Prostate gland (tissue), 2 donors: ENCODE data around the gene ARHGAP24. TPM values are rescaled to one million over a fixed set of nuclear protein-coding genes. Genes with fewer than 3 reads are reported as not detected.

Experiments
- DNase-seq: peaks from one replicate; pipeline ENCODE4 v3.0.0-alpha.2; 2019; ENCODE audit warnings: low spot score
- H3K27ac ChIP-seq, 2 donors: fragments of 200-600 bp; sonication (generic); 2 replicates each; pipeline ENCODE4 v1.5.1; 2017 to 2019
- H3K27me3 ChIP-seq: fragments of 200-600 bp; sonication (generic); replicated peaks from 2 replicates; pipeline ENCODE4 v1.5.1; 2019; ENCODE audit not compliant: insufficient read depth
- H3K36me3 ChIP-seq, 2 donors: fragments of 200-600 bp; sonication (generic); 1 replicate in 1 of 2; 2 replicates in 1 of 2; pipeline versions ENCODE4 v1.5.1 to v1.8.1; 2017 to 2019
- H3K4me1 ChIP-seq: fragments of 200-600 bp; sonication (generic); replicated peaks from 2 replicates; pipeline ENCODE4 v1.5.1; 2019
- H3K4me3 ChIP-seq, 2 donors: fragments of 200-600 bp; sonication (generic); 2 replicates each; pipeline ENCODE4 v1.5.1; 2017 to 2019
- H3K9me3 ChIP-seq: fragments of 200-600 bp; sonication (generic); 2 replicates; pipeline ENCODE4 v1.5.1; 2017
- POLR2A ChIP-seq: fragments of 450-650 bp; IDR thresholded peaks from one replicate; pipeline ENCODE4 v1.6.1; 2016; ENCODE audit warnings: antibody characterized with exemption, mild to moderate bottlenecking
- POLR2AphosphoS5 ChIP-seq: sonication (generic); formaldehyde crosslinking; IDR thresholded peaks from one replicate; pipeline ENCODE4 v1.6.1; 2017; ENCODE audit warnings: antibody characterized with exemption
- WGBS: methylation state at CpG from one replicate; pipeline ENCODE4 v1.1.5; 2018; 5-methylcytosine and 5-hydroxymethylcytosine counted together
- intact Hi-C: fragments of 100-400 bp; cut with DNase I; formaldehyde crosslinking; loops from one replicate; pipeline ENCODE4 v1.14.2; 2022
- total RNA-seq, 2 donors: library from RNA; depleted of rRNA; stranded (reverse); fragments of >200 nt; gene quantifications; one replicate each; pipeline ENCODE4 v1.1.0, GENCODE V29; 2016
- TF ChIP-seq, protein P1 (sequence below), 4 experiments: fragments of 200-600 bp in 2 of 4; fragments of 450-650 bp in 2 of 4; sonication (generic) in 2 of 4; IDR thresholded peaks; 1 replicate in 3 of 4; 2 replicates in 1 of 4; pipeline ENCODE4 v1.5.1; 2016 to 2019; ENCODE audit warnings: antibody characterized with exemption in 4 of 4, mild to moderate bottlenecking in 2 of 4, moderate library complexity in 2 of 4

Gene ARHGAP24
- total RNA-seq, 2 donors from 2014 or later, result 6.7 to 7.4 TPM

- 96% methylated on average over 1 of the region's 1 CpG for WGBS
- H3K27ac ChIP-seq, result no peak overlapping the region
- TF ChIP-seq, protein P1, sequence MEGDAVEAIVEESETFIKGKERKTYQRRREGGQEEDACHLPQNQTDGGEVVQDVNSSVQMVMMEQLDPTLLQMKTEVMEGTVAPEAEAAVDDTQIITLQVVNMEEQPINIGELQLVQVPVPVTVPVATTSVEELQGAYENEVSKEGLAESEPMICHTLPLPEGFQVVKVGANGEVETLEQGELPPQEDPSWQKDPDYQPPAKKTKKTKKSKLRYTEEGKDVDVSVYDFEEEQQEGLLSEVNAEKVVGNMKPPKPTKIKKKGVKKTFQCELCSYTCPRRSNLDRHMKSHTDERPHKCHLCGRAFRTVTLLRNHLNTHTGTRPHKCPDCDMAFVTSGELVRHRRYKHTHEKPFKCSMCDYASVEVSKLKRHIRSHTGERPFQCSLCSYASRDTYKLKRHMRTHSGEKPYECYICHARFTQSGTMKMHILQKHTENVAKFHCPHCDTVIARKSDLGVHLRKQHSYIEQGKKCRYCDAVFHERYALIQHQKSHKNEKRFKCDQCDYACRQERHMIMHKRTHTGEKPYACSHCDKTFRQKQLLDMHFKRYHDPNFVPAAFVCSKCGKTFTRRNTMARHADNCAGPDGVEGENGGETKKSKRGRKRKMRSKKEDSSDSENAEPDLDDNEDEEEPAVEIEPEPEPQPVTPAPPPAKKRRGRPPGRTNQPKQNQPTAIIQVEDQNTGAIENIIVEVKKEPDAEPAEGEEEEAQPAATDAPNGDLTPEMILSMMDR (IDR thresholded peaks at IDR 0.05), result no peak
- TF ChIP-seq POLR2A, result no peak
- no peaks in the 10 kb centered on the region for H3K4me1 ChIP-seq
- intact Hi-C loops, result loop anchor here (5.0 to 10.0 kb wide), 2 partner anchors 171 to 208 kb away; no protein-coding TSS in a partner anchor
- no peaks in the 10 kb centered on the region for H3K9me3 ChIP-seq
- no peak overlapping the region for H3K4me3 ChIP-seq
- DNase-seq, result no peak
- H3K27me3 ChIP-seq, result no peaks in the 10 kb centered on the region
- H3K36me3 ChIP-seq, result no peaks in the 10 kb centered on the region
Measured at GRCh38 chr4:85965529-85965928, 490.6 kb downstream of the ARHGAP24 start.

GRCh38 chr4:85966373-85966772 lies 491.4 kb downstream of the ARHGAP24 start:
- H3K9me3 ChIP-seq, result no peaks in the 10 kb centered on the region
- intact Hi-C loops, result loop anchor here (5.0 to 10.0 kb wide), 2 partner anchors 172 to 209 kb away; no protein-coding TSS in a partner anchor
- H3K27ac ChIP-seq, result no peak overlapping the region
- H3K4me3 ChIP-seq, result no peak overlapping the region
- no peak for DNase-seq
- WGBS, result 27% methylated on average over 2 of the region's 2 CpGs
- H3K36me3 ChIP-seq, result no peaks in the 10 kb centered on the region
- H3K27me3 ChIP-seq, result no peaks in the 10 kb centered on the region
- no peak for TF ChIP-seq POLR2A
- TF ChIP-seq POLR2AphosphoS5, result no peak
- TF ChIP-seq, protein P1 (IDR thresholded peaks at IDR 0.05), result no peak
- no peaks in the 10 kb centered on the region for H3K4me1 ChIP-seq

DNA sequence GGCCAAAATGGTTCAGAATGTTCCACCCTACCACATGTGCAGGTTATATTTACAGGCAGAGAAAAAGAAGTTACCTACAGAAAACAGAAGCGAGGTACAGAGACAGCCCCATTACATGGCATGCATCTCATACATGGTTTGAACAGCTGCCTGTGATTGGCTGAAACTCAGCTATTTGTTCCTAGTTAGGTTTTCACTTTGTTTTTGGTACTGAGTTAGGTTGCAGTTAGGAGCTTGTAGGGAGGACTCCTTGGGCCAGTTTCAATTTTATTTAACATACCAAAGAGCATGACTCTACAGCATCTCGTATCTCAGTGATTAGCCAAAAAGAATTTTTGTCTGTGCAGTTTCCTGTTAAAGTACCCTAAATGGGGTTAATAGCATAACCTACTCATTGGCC lies 492.9 kb downstream of the ARHGAP24 start:
- no peaks in the 10 kb centered on the region for H3K27me3 ChIP-seq
- 85% methylated on average over 2 of the region's 2 CpGs for whole genome bisulfite sequencing
- intact Hi-C loops, result loop anchor here (5.0 to 10.0 kb wide), 2 partner anchors 173 to 211 kb away; no protein-coding TSS in a partner anchor
- H3K4me3 ChIP-seq, result no peak overlapping the region
- TF ChIP-seq, protein P1 (IDR thresholded peaks at IDR 0.05), result no peak
- TF ChIP-seq POLR2A (no peak), POLR2AphosphoS5 (no peak)
- no peak overlapping the region for H3K27ac ChIP-seq
- no peaks in the 10 kb centered on the region for H3K36me3 ChIP-seq
- H3K4me1 ChIP-seq, result no peaks in the 10 kb centered on the region
- DNase-seq, result no peak
- no peaks in the 10 kb centered on the region for H3K9me3 ChIP-seq

- no peak for DNase-seq
Measured at GRCh38 chr4:85968945-85969819, 494.2 kb downstream of the ARHGAP24 start.

More at GRCh38 chr4:85968945-85969819, 494.2 kb downstream of the ARHGAP24 start:
- Histone ChIP-seq H3K27me3 (no peaks in the 10 kb centered on the region), H3K4me1 (no peaks in the 10 kb centered on the region), H3K4me3 (no peak overlapping the region), H3K36me3 (no peaks in the 10 kb centered on the region), H3K9me3 (no peaks in the 10 kb centered on the region), H3K27ac (no peak overlapping the region)
- intact Hi-C loops, result loop anchor here (5.0 to 10.0 kb wide), 2 partner anchors 174 to 212 kb away; no protein-coding TSS in a partner anchor
- TF ChIP-seq, protein P1 (IDR thresholded peaks at IDR 0.05), result peak in 3 of 4 experiments; percentile 55 to 62 (median 58)
- TF ChIP-seq POLR2AphosphoS5, result no peak
- WGBS, result 38% methylated on average over 3 of the region's 3 CpGs
